Jurkat, Clone E6-1 (cell line): Measurements from ENCODE around the gene DGKG. TPM values are rescaled to one million over a fixed set of nuclear protein-coding genes. Genes with fewer than 3 reads are reported as not detected.

Experiments
- DNase-seq: peaks from one replicate; pipeline ENCODE4 v3.0.0-alpha.2; 2011; ENCODE audit warnings: low read depth, low spot score
- H3K4me3 ChIP-seq: 2 replicates; pipeline ENCODE4 v1.5.1; 2011; ENCODE audit warnings: mild to moderate bottlenecking, low read length, control low read depth, moderate library complexity
- polyA plus RNA-seq: library from polyadenylated mRNA; unstranded; fragments of >200 nt; gene quantifications from one replicate; pipeline ENCODE4 v1.2.1, GENCODE V29; 2012; ENCODE audit warnings: missing spikeins; ENCODE audit not compliant: insufficient read length, insufficient read depth

Gene DGKG
- polyA plus RNA-seq: 0.91 TPM

DNA sequence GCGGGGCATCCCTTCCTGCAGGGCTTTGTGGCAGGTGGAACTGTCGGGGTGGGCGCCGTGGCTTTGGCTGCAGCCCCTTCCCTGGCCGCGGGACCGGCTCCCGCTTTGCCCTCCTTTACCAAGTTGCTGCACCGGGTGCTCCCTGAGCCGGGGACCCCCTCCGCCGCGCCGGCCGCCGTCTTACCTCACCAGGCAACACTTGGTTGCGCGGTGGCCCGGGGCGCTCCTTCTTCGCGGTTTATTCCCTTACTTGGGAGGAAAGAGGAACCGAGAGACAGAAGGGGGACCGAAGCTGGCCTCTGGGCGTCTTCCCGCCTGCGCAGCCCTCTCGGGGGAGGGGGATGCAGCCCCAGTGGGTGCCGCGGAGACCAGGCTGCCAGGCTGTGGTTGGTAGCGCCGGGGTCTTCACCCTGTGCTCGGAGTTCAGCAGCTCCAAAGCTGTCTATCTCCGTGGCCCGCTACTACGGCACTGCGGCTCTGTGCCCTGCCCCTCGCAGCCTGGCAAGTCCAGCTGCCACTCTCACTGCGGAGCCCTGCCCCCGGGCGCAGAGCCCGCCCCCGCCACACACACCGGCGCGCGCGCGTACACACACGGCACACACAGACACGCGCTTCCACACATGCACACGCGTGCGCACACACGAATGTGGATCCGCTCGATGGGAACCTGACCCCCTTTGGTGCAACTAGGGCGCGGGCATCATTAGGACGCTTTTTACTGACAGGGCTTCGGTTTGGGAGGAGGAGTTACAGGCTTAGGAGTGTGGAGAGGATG, at the start of gene DGKG:
DGKG (minus strand) TSS at position 473 of the 775 bp plus-strand sequence. CDS start 41,775 bp downstream, outside the sequence.
- DNase-seq: no peak
- H3K4me3 ChIP-seq: no peak within 1 kb of the TSS

- no peak overlapping the region for H3K4me3 ChIP-seq
- DNase-seq: no peak
Measured at GRCh38 chr3:186411089-186411488, 49.1 kb upstream of the DGKG start.

- DNase-seq: no peak
- H3K4me3 ChIP-seq: no peak overlapping the region
Measured at GRCh38 chr3:186406669-186407635, 44.9 kb upstream of the DGKG start.

GRCh38 chr3:186401556-186401955, 39.5 kb upstream of the DGKG start:
- H3K4me3 ChIP-seq: no peak overlapping the region
- no peak for DNase-seq

GRCh38 chr3:186400662-186401061, 38.6 kb upstream of the DGKG start:
- no peak overlapping the region for H3K4me3 ChIP-seq
- no peak for DNase-seq

DNA sequence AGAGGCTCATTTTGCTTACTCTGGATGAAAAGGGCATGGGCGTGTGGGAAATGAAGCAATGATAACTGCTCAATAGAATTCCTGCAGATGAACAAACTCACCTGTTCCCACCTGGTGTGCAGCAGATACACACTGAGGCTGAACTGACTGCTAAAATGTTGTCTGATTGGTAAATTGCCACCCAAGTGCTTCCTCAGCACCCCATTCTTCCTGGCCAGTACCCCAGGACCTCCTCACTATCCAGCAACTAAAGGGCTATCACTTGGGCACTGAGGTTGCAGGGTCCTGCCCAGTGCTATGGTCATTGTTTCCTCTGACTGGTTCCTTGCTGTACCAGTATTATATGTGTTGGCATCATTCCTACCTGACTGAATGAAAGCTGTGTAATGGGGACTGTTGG, 38.0 kb upstream of the DGKG start:
- no peak overlapping the region for H3K4me3 ChIP-seq
- no peak for DNase-seq

- no peak for DNase-seq
Measured at GRCh38 chr3:186394566-186395217, 32.7 kb upstream of the DGKG start.

GRCh38 chr3:186386883-186387560, 25.0 kb upstream of the DGKG start:
- H3K4me3 ChIP-seq: no peak overlapping the region
- DNase-seq: peak; percentile 4

More at GRCh38 chr3:186394566-186395217, 32.7 kb upstream of the DGKG start:
- no peak overlapping the region for H3K4me3 ChIP-seq

DNA sequence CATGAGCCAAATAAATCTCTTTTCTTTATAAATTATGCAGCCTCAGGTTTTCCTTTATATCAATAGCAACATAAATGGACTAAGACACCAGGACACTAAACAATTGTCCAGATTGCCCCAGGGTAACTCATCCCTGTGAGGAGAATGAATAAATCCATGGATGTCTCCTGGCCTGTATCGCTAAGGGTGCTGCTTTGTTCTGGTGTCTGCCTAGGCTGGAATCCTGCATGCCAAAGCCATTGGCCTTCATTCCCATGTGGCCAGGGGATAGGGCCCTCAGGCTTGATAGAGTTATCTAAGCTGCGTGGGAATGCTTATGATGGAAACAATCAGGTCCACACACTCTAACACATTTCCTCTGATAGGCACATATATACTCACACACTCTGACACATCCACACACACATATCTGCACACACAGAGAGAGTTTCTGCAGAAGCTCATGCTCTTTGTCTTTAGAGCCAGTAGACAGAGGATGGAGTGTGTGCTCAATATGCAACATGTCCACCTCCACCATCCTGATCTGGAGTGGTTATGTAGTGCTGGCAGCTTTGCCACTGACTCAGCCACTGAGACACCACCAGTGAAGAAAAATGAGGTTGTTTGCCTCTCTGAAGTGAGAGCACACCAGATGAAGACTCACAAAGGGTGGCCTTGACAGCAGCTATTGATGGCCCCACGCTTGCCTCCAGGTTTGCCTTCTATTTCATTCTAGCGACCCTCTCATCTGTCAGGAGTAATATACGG, 24.0 kb upstream of the DGKG start:
- DNase-seq: no peak
- H3K4me3 ChIP-seq: no peak overlapping the region

GRCh38 chr3:186383026-186383993, 21.3 kb upstream of the DGKG start:
- no peak for DNase-seq
- H3K4me3 ChIP-seq: no peak overlapping the region

- H3K4me3 ChIP-seq: no peak overlapping the region
- DNase-seq: no peak
Measured at GRCh38 chr3:186382217-186382885, 20.3 kb upstream of the DGKG start.

GRCh38 chr3:186381424-186382216, 19.6 kb upstream of the DGKG start:
- H3K4me3 ChIP-seq: no peak overlapping the region
- no peak for DNase-seq

DNA sequence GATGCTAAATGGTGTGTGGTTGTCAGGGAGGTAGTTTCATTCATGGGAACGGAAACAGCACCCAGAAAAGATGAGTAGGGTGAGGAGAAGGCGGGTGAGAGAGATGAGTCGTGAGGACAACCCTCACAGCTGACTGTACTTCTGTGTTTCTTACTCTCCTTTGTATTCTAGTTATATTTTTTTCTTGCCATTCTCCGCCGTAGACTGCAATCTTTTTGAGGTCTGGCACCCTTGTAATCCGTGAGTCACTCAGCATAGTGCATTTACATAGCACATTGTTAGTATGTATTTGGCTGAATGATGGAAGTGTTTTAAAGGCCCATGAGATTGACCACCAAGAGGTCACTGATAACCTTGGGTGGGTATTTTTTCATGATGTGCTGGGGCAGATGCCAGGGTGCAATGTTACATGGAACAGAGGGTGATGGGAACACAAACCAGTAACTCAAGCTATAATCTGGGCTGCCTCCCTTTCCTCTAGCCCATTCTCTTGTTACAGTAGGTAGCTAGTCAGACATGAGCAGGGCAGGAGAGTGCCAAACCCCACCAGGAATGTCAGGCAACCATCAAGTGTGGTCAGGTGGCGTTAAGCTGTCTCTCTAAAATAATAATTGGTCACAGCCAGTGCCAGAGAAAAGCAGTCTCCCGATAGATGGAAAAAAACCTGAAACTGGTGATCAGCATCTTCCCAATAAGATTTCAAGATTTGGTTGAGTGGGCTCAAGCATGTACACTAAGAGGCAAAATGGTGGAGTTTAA, 18.8 kb upstream of the DGKG start:
- no peak for DNase-seq
- H3K4me3 ChIP-seq: no peak overlapping the region

DNA sequence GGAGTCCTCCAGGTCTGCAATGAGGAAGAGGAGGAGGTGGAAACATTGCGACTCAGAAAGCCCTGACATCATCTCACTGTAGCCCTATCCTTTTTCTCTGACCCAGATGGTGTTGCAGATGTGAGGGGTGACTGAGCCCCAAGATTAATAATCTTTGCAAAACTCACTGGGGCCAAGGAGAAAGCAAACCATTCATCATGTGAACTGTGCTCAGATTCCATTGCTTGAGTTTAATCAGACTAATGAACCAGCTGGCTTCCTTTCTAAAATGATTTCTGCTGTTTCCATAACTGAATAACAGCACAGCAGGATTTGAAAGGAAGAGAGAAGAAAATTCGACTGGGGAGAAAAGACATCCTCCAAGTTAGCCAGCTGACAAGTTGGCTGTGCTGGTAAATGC, 13.4 kb upstream of the DGKG start:
- no peak for DNase-seq
- H3K4me3 ChIP-seq: no peak overlapping the region

GRCh38 chr3:186374376-186374775, 12.3 kb upstream of the DGKG start:
- no peak overlapping the region for H3K4me3 ChIP-seq
- DNase-seq: no peak
